D341Med (cell line): Measurements from ENCODE around the gene PDE6G.
"Not testable (repeated sequence)": the region's sequence is repeated elsewhere in the genome, so short reads cannot be mapped to it uniquely, and the experiment has no call there.

ENCODE experiments used
- DNase-seq: peaks from one replicate; pipeline ENCODE4 v3.0.0; 2012; ENCODE audit warnings: low spot score

Gene PDE6G

DNA sequence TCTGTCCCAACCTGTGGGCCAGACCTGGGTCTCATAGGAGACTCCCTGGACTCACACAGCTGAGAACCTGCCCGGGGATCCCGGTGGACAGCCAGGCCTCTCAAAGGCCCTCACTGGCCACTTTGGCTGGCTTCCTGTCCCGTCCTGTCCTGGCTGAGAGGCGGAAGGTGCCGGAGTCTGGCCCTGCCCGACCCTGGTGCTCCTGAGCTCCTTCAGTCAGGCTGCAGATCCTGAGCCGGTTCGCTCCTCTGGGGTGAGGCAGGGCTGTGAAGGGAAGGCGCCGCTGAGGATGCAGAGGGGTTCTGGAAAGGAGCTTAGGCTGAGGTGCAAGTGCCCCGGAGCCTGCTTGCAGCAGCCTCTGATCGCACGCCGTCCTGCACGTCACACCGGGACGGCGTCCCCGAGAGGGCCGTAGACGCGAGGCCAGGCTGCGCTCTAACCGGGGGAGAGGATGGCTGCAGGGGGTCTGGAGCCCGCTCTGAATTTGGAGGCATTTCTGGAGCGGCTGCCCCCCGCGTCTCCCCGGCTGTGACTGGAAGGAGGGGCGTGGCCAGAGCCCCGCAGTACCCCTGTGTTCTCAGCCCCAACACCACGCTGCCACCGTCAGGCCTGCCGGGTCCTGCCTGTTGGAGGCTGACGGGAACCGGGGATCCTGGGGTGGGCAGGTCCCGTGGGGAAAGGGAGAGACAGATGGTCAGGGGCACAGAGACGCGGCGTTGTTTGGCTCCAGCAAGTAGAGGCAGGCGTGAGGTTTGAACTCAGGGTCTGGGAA is 31.6 kb upstream of the PDE6G start:
- peak; percentile 58 for DNase-seq

DNA sequence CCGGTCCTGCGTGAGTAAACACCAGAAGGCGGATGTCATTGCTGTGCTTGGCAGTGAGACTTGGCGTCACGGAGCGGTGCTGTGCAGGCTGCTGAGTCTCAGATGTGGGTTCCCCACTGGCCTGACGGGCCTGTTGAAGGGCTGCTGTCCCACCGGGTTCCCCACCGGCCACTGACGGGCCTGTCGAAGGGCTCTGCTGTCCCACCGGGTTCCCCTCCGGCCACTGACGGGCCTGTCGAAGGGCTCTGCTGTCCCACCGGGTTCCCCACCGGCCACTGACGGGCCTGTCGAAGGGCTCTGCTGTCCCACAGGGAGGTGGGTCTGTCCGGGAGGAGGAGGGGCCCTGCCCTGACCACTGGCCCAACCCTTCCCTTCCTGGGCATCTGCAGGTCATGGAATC is 30.3 kb upstream of the PDE6G start:
- DNase-seq, result no peak

DNA sequence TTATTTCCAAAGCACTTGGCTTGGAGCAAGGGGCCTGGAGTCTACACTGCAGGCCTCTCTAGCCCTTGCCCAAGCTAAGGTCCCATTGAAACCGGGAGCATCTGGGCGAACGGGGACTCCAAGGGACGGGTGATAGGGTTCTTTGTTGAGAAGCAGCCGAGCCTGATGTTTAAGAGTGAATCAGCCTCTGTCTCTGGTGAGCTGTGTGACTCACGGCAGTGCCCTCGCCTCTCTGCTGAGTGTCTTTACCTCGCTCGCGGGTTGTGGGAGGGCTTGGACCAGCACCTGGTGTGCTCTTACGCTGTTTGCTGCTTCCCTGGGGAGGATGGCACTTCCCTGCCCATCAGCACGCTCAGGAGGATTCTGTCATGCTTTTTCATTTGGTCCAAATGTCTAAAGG is 28.8 kb upstream of the PDE6G start:
- no peak for DNase-seq

DNA sequence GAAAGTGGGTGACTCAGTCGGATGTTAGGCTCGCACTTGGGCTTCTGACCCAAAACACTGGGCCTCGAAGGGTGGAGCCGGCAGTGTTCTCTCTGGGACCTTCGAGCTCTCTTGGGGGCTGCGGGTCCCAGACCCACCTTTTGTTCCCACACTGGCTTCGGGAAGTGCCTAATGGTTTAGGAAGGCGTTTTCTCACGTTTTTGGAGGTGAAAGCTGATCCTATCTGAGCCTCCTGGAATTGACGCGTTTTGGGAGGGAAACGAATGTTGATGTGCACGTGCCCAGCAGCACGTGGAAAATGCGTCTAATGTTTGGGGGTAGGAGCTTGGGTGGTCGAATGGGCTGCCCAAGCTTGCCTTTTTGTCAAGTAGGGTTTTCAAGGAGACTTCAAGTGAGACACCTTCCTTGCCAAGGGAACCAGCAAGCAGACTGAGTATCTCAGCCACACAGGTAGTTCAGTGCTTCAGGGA is 28.1 kb upstream of the PDE6G start:
- no peak for DNase-seq

DNA sequence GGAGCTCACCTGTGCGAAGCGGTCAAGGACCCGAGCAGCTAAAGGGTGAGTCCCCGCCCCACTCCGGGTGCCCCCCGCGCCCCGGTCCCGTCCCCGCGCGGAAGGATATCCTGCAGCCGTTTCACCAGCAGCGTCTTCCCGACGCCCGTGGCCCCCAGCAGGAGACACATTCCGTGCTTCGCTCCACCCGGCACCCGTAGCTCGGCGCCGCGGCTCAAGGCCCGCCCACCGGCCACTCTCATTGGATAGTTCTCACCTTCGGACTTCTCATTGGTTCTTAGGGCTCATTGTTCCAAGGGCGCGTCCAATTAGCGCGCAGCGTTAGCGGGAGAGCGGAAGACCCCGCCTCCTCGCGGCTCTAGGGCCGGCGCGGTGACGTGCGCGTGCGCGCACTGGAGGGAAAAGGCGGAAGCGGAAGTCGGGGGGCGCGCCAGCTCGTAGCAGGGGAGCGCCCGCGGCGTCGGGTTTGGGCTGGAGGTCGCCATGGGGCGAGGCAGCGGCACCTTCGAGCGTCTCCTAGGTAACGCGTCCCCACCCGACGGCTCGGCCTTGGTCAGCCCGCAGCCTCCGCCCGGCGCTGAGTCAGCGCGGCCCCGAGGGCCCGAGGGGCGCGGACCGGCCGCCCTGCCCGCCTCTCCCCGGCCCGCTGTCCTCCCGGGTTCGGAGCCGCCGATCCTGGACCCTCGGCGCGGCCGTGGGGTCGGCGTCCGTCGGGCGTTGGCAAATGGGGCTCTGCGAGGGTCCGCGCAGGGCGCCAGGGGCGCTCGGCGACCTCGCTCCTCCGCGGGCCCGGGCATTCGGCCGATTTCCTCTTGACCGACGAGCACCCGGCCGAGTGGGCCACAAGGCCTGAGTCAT is 27.5 kb upstream of the PDE6G start, which contains the start of the genes ARL16 and HGS:
Gene ARL16, minus strand, starts transcription at position 214 of the 858 bp plus-strand sequence. Its CDS starts 44 bp downstream, at position 170.
Gene HGS, plus strand, starts transcription at position 428 of the 858 bp plus-strand sequence. Its CDS starts 56 bp downstream, at position 484.
- peak; percentile 100 for DNase-seq

DNA sequence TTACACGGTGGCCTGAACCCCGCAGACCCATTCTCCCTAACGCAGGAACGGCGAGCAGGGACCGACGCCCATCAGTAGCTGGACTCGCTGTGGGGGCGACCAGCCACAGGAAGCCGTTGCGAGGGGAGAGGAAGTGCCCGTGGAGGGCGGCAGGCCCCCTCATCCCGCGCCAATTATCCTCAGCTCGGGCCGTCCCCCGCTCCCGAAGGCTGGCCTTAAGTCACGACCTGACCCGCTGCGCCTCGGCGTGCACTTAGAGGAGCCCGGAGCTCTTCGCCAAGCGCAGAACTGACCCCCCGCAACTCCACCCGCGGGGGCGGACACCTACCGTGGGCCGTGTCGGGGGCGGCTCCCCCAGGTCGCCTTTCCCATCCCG is 26.9 kb upstream of the PDE6G start:
- no peak for DNase-seq

DNA sequence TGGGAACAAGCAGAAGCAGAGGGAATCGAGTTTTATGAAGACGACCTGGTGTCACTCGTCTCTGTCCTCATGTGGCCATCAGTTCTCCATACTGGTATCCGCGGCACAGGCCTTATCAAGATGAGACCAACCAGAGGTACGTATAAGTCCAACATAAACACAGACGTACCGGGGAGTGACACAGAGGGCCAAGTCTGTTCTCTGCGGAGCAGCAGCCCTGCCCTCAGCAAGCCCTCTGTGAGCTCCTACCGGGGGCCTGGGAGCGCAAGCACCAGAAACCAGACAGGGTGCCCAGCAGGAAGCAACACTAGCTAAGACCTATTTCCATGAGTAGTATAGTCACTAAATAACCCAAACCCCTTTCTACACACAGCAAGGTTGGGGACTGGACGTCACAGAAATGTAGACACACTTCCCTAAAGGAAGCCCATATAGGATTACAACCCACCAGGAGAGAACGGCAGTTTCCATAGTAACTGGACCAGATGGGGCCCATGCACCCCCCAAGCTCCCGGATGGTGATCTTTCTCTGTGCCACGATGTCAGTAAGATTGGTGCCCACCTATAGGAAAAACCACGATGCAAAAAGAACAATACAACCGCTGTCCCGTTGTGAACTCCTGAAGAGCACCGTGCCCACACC is 26.3 kb upstream of the PDE6G start:
- no peak for DNase-seq

DNA sequence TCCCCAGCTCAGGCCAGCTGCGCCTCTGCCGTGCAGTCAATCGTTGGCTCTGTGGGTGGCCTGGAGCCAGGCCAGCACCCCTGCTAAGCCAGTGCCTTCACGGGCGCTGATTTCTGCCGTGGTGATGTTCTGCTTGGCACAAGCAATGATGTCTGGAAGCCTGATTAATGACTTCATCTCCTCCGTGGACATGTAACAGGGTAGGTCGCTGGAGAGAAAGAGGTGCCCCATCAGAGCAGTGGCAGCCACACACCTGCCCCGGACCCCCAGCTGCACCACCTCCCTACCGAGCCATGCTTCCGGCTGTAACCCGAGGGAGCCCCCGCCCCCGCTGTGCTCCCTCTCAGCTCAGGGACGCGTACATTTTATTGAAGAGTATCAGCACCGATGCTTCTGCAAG is 25.3 kb upstream of the PDE6G start:
- no peak for DNase-seq

DNA sequence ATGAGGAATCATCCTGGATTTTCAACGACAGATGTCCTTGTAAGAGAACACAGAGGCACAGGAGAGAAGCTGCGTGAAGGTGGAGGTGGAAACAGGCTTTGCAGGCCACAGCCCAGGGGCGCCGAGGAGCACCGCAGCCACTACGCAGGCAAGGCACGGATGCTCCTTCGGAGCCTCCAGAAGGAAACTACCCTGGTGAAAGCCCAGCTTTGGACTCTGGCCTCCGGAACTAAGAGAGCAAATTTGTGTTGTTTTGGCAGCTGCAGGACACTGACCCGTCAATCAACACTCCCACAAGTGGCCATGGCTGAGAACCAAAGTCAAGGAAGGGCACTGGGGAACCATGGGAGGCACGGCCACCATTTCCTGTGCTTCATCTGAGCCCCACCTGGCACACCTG is 23.8 kb upstream of the PDE6G start:
- DNase-seq, result no peak

DNA sequence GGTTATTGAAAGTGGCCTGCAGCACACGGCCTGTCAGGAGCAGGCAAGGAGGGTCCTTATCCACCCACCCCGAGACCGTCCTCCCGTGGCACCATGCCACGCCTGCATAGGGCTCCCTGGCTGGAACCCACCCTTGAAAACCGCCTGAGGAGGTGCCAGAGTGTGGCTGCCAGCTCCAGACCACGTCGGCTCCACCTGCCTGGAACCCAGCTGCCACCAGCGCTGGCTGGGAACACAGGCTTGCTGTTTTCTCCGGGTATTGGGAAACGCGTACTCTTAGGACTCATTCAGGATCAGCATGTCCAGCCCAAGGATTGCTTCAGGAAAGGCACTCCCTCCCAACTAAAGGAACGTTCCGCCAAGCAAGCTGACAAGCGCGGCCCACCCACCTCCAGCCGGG is 20.6 kb upstream of the PDE6G start:
- DNase-seq, result no peak

DNA sequence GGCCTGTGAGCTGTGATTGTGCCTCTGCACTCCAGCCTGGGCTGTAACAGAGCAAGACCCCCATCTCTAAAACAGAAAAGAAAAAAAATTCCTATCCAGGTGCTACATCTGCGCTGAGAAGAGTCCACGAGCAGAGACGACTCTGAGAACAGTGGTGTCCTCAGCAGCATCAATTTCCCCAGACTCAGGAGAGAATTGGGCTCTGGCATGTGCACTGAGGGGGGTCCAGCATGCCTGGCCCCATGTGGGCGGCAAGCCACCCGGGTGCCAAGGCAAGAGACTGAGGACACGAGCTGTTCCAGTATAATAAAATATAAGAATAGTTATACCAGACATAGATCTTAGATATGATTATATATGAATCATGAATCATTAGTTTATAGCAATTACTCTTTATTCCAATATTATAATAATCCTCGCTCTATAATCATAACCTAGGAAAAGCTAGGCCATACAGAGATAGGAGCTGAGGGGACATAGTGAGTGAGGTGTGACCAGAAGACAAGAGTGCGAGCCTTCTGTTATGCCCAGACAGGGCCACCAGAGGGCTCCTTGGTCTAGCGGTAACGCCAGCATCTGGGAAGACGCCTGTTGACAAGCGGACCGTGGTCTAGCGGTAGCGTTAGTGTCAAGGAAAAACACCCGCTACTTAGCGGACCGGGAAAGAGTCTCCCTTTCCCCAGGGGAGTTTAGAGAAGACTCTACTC is 19.3 kb upstream of the PDE6G start:
- not testable (repeated sequence) for DNase-seq

DNA sequence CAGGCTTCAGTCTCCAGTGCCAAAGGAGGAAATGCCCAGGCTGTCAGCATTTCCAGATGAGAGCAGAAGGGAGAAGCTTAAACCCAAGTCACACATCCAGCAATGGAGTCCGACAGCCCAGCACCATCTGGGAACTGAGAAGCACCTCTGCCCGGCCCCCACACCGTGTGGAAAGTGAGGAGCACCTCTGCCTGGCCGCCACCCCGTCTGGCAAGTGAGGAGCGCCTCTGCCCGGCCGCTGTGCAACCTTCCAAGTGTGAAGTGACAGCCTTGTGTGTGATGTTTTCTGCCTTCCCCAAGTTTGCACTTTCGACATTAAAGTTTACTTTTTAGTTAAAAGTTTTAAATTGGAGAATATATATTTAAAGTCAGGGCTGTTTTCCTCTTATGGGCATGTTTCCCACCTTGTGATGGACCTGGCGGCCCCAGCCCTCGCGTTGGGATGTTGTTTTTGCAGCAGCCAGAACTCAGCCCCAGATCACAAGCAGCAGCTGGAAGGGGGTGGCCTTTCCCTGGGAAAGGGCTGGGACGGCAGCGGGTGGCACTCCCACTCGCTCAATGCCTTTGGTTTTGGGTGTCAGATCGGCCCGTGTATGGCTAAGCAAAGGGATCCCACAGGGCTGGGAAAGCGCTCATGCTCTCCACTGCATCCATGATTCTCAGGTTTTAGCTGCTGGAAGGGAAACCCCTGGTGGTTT is 17.4 kb upstream of the PDE6G start:
- no peak for DNase-seq

DNA sequence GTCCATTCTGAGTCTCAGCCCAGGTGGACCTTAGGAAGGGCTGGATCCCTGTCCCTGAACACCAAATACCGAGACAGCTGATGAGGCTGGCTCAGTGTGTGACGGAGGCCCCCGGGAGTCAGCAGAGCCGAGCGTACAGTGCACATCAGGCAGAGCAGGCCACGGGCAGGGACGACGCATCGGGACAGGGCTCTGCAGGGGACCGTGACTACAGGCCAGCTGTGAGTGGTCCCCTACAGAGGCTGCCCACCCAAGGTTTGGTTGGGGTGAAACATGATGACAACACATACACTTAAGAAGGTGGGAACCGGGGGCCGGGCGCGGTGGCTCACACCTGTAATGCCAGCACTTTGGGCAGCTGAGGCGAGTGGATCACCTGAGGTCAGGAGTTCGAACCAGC is 16.6 kb upstream of the PDE6G start:
- no peak for DNase-seq

DNA sequence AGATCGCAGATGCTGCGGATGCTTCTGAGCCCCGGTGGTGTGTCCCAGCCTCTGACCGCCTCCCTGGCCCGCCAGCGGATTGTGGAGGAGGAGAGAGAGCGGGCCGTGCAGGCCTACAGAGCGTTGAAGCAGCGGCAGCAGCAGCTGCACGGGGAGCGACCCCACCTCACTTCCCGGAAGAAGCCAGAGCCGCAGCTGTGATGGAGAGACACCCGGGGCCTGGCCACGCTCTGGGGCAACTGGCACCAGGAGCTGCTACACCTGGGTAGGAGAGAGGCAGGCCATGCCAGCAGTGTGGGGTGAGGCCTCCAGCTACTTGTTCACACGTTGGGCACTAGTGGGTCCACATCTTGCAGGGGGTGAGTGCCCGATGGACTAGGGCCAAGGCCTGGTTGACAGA is 16.2 kb upstream of the PDE6G start:
- no peak for DNase-seq

DNA sequence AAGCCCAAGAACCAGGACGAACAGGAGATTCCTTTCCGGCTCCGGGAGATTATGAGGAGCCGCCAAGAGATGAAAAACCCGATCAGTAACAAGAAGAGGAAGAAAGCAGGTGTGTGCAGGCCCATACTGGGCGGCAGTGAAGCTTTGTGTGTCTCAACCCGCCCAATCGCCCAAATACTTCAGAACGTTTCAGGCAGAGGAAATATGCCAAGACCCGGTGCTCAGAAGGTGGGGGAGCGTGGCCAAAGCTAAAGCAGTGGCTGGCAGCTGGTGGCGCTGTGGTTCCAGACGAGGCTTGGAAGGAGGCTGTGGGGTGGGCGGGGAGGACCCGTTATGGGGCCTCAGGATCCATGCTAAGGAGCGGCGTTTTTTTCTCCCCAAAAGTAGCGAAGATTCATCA is 11.4 kb upstream of the PDE6G start:
- DNase-seq, result peak; percentile 75

DNA sequence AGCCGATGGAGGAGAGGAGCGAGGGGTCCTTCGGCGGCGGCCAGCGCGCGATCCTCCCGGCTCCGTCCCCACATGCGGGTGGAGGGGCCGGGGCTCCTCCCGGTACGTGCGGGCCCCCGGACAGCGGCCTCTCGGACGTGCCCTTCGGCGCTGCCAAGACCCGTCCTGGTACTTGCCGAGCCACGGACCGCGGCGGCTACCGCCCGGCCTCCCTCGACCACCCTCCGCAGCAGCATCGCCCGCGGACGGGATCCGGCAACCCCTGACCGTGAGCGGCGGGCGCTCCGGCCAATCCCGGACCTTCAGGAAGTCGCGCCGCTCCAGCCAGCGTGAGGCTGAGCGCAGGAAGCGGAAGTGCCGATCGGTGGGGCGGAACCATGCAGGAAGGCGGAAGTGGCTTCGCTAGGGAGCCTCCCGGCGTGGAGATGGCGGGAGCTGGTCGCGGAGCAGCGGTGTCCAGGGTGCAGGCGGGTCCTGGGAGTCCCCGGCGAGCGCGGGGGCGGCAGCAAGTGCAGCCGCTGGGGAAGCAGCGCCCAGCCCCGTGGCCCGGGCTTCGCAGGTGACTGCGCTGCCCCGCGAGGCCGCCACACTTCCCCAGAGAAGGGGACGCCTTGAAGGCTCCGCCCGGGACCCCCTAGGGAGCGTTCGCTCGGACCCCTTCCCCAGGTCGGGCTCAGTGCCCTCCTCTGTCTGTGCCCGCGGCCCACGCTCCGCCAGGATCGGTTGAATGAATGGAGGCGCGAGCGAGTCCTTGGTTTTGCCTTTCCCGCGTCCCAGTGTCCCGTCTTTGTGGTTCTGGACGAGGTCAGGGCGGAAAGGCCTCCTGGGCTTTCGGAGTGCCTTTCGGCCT is 10.2 kb upstream of the PDE6G start, which contains the start of the genes CCDC137 and OXLD1:
Gene CCDC137, plus strand, starts transcription at position 396 of the 850 bp plus-strand sequence. Its CDS starts 30 bp downstream, at position 426.
Gene OXLD1, minus strand, starts transcription at position 264 of the 850 bp plus-strand sequence. Its CDS starts 28 bp downstream, at position 236.
- peak; percentile 100 for DNase-seq

DNA sequence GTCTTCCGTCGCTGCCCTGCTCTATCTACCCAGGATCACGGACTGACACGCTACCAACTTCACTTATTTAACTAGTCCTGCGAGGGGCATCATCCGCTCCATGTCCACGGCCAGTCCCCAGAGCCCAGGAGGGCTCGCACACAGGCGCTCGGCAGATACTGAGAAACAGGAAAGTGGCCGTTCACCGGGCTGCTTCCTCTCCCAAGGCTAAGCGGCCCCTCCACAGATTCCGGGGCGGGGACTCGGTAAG is 9.7 kb upstream of the PDE6G start:
- DNase-seq, result no peak

DNA sequence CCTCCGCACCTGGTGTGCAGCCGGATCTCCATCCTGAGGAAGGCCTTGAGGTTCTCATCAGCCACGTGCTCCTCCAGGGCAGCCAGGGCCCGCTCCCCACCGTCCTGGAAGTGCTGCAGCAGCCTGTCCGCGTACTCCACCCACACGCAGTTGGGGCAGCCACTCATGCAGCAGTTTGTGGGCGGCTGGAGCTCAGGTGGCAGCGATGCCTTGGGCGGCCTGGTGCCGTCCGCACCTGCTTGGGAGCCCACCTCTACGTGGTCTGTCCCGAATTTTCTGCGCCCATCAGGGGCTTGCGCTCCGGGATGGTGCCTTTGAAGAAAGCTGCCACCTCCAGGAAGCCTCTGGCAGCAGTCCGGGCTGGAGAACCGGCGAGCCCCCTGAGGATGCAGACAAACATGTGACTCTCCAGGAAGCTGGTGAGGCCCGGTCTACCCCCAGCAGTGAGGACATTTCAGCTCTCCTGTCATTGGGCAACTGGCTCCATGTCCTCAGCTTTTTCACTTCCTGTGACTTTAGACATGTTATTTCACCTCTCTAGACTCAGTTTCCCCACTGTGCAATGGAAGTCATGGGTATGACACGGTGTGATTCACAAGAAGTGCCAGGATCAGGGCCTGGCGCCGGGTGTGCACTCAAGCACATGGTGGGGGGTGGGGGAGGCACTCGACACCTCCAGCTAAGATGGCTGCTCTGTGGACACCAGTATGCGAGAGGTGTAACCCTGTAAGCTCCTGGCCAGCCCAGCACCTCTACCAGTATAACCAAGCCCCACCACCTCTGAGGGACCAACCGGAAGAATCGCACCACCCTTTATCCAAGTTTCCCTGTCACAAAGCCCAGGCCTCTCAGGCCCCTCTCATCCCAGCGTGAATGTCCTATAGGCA is 9.1 kb upstream of the PDE6G start:
- no peak for DNase-seq

DNA sequence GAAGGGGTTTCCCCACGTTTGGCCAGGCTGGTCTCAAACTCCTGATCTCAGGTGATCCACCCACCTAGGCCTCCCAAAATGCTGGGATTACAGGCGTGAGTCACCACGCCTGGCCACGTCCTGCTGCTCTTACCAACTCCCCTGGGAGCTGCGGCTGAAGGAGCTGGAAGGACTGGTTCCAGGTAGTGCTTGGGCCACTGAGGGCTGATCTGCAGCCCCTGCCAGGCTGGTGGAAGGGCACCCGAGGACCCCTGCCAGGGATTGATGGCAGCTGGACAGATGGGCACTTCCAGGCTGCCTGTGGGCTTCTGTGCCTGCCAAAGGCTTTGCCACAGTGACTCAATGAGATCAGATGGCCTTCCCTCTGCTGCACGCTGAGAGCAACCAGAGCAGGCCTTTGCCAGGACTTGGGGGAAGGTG is 7.7 kb upstream of the PDE6G start:
- no peak for DNase-seq
